Neuronal stem cell (in vitro differentiated cells): Measurements from ENCODE around the gene AAGAB.
"Not testable (repeated sequence)": the region's sequence is repeated elsewhere in the genome, so short reads cannot be mapped to it uniquely, and the experiment has no call there.

Experiments
- DNase-seq: peaks from one replicate; pipeline ENCODE4 v3.0.0-alpha.2; 2013; ENCODE audit warnings: low spot score
- H2AFZ ChIP-seq: one replicate; pipeline ENCODE4 v1.6.1; 2013; ENCODE audit warnings: mild to moderate bottlenecking, low read length, inconsistent platforms
- H2AK5ac ChIP-seq: 2 replicates; pipeline ENCODE4 v1.6.1; 2013; ENCODE audit warnings: low read depth, mild to moderate bottlenecking, inconsistent platforms, low read length, moderate library complexity, mixed read lengths
- H2BK120ac ChIP-seq: 2 replicates; pipeline ENCODE4 v1.6.1; 2013; ENCODE audit warnings: low read depth, mild to moderate bottlenecking, inconsistent platforms, low read length, moderate library complexity, mixed read lengths
- H2BK12ac ChIP-seq: one replicate; pipeline ENCODE4 v1.6.1; 2013; ENCODE audit warnings: low read length, inconsistent platforms
- H2BK15ac ChIP-seq: 2 replicates; pipeline ENCODE4 v1.6.1; 2013; ENCODE audit warnings: mild to moderate bottlenecking, low read length, inconsistent platforms, mixed read lengths
- H2BK5ac ChIP-seq: one replicate; pipeline ENCODE4 v1.6.1; 2013; ENCODE audit warnings: inconsistent platforms, mild to moderate bottlenecking, low read length, moderate library complexity
- H3K14ac ChIP-seq: one replicate; pipeline ENCODE4 v1.6.1; 2013; ENCODE audit warnings: low read length, inconsistent platforms
- H3K18ac ChIP-seq: 2 replicates; pipeline ENCODE4 v1.6.1; 2013; ENCODE audit warnings: low read length, inconsistent platforms
- H3K23ac ChIP-seq: 2 replicates; pipeline ENCODE4 v1.6.1; 2013; ENCODE audit warnings: low read depth, mild to moderate bottlenecking, mixed read lengths, low read length, inconsistent platforms; ENCODE audit not compliant: poor library complexity
- H3K27ac ChIP-seq: replicated peaks from 3 replicates; pipeline ENCODE4 v1.5.1; 2013; ENCODE audit warnings: low read length, inconsistent platforms
- H3K27me3 ChIP-seq, 3 experiments: 2 replicates each; pipeline ENCODE4 v1.6.1; 2013; ENCODE audit warnings: low read length in 3 of 3, mild to moderate bottlenecking in 2 of 3, inconsistent platforms in 1 of 3, low read depth in 1 of 3, mixed read lengths in 1 of 3, moderate library complexity in 1 of 3; ENCODE audit not compliant: control insufficient read depth in 3 of 3, insufficient read depth in 3 of 3
- H3K36me3 ChIP-seq, 2 donors: replicated peaks in 1 of 2; 2 replicates each; pipeline ENCODE4 v1.6.1; 2013; ENCODE audit warnings: low read length in 2 of 2; ENCODE audit not compliant: control insufficient read depth in 2 of 2, insufficient read depth in 2 of 2
- H3K4ac ChIP-seq: 2 replicates; pipeline ENCODE4 v1.6.1; 2013; ENCODE audit warnings: inconsistent platforms, mild to moderate bottlenecking, low read length, moderate library complexity
- H3K4me1 ChIP-seq, 2 donors: 1 replicate in 1 of 2; 2 replicates in 1 of 2; pipeline ENCODE4 v1.6.1; 2013; ENCODE audit warnings: low read length in 2 of 2, low read depth in 1 of 2; ENCODE audit not compliant: control insufficient read depth in 2 of 2, insufficient read depth in 1 of 2
- H3K4me2 ChIP-seq: one replicate; pipeline ENCODE4 v1.6.1; 2013; ENCODE audit warnings: mild to moderate bottlenecking, low read length, inconsistent platforms; ENCODE audit not compliant: insufficient read depth, poor library complexity, severe bottlenecking
- H3K4me3 ChIP-seq, 2 donors: 2 replicates each; pipeline ENCODE4 v1.5.1; 2013; ENCODE audit warnings: low read length in 2 of 2, mild to moderate bottlenecking in 2 of 2, inconsistent platforms in 1 of 2, moderate library complexity in 1 of 2
- H3K79me1 ChIP-seq: one replicate; pipeline ENCODE4 v1.6.1; 2013; ENCODE audit warnings: low read depth, mild to moderate bottlenecking, inconsistent platforms, low read length, moderate library complexity
- H3K9ac ChIP-seq: one replicate; pipeline ENCODE4 v1.6.1; 2013; ENCODE audit warnings: mild to moderate bottlenecking, low read depth, low read length, inconsistent platforms; ENCODE audit not compliant: poor library complexity
- H3K9me3 ChIP-seq, 2 donors: replicated peaks in 1 of 2; 2 replicates each; pipeline versions ENCODE3 to v1.6.1; 2013; ENCODE audit warnings: low read length in 2 of 2, mild to moderate bottlenecking in 2 of 2, inconsistent platforms in 1 of 2, low read depth in 1 of 2, mixed read lengths in 1 of 2, moderate library complexity in 1 of 2; ENCODE audit not compliant: control insufficient read depth in 2 of 2, insufficient read depth in 1 of 2
- H4K8ac ChIP-seq: one replicate; pipeline ENCODE4 v1.6.1; 2013; ENCODE audit warnings: low read depth, mild to moderate bottlenecking, inconsistent platforms, low read length, moderate library complexity
- H4K91ac ChIP-seq: one replicate; pipeline ENCODE4 v1.6.1; 2013; ENCODE audit warnings: low read length, low read depth, mild to moderate bottlenecking, inconsistent platforms; ENCODE audit not compliant: poor library complexity
- WGBS, 2 donors: extraction: QIAGEN DNeasy Blood & Tissue Kit; methylation state at CpG; one replicate each; pipeline ENCODE4 v1.1.7; 2013; ENCODE audit warnings: missing lambda C conversion rate in 2 of 2, mixed read lengths in 1 of 2; ENCODE audit not compliant: insufficient read length in 2 of 2, insufficient replicate concordance in 1 of 2; ENCODE audit errors: extremely low coverage in 2 of 2; 5-methylcytosine and 5-hydroxymethylcytosine counted together

The AAGAB gene

GRCh38 chr15:67296684-67297083, 42.2 kb upstream of the AAGAB start:
- no peak overlapping the region for H3K18ac ChIP-seq
- H2BK12ac ChIP-seq: no peak overlapping the region
- no peaks in the 10 kb centered on the region for H3K79me1 ChIP-seq
- DNase-seq: no peak
- H3K4me2 ChIP-seq: no peak overlapping the region
- no peak overlapping the region for H2BK120ac ChIP-seq
- H3K23ac ChIP-seq: no peak overlapping the region
- H3K36me3 ChIP-seq: no peaks in the 10 kb centered on the region
- no peak overlapping the region for H2AFZ ChIP-seq
- H4K8ac ChIP-seq: no peak overlapping the region
- WGBS, 2 donors: no CpG with 5 or more reads among the region's 1 CpG
- H3K4me3 ChIP-seq: no peak overlapping the region
- H3K4ac ChIP-seq: no peak overlapping the region
- H3K9ac ChIP-seq: no peak overlapping the region
- H2AK5ac ChIP-seq: no peak overlapping the region
- no peak overlapping the region for H3K14ac ChIP-seq
- no peaks in the 10 kb centered on the region for H3K27me3 ChIP-seq
- H4K91ac ChIP-seq: no peak overlapping the region
- H2BK5ac ChIP-seq: no peak overlapping the region
- H3K4me1 ChIP-seq: peaks cover 0 to 4% of the 10 kb centered on the region in 2 donors
- H3K9me3 ChIP-seq: no peaks in the 10 kb centered on the region
- no peak overlapping the region for H2BK15ac ChIP-seq
- H3K27ac ChIP-seq: no peak overlapping the region

GRCh38 chr15:67296188-67296587, 41.7 kb upstream of the AAGAB start:
- H3K27me3 ChIP-seq: no peaks in the 10 kb centered on the region
- no peak overlapping the region for H3K18ac ChIP-seq
- H3K23ac ChIP-seq: no peak overlapping the region
- H2BK15ac ChIP-seq: no peak overlapping the region
- no peak overlapping the region for H3K14ac ChIP-seq
- no peak overlapping the region for H2BK5ac ChIP-seq
- no peaks in the 10 kb centered on the region for H3K36me3 ChIP-seq
- no peak overlapping the region for H4K8ac ChIP-seq
- no peak overlapping the region for H3K4me3 ChIP-seq
- H2AFZ ChIP-seq: no peak overlapping the region
- no peak overlapping the region for H3K4me2 ChIP-seq
- no CpG with 5 or more reads among the region's 5 CpGs for WGBS, 2 donors
- H3K9me3 ChIP-seq: no peaks in the 10 kb centered on the region
- H2AK5ac ChIP-seq: no peak overlapping the region
- H3K79me1 ChIP-seq: no peaks in the 10 kb centered on the region
- peaks cover 0 to 4% of the 10 kb centered on the region in 2 donors for H3K4me1 ChIP-seq
- H3K4ac ChIP-seq: no peak overlapping the region
- no peak overlapping the region for H4K91ac ChIP-seq
- no peak overlapping the region for H2BK120ac ChIP-seq
- H3K27ac ChIP-seq: no peak overlapping the region
- H3K9ac ChIP-seq: no peak overlapping the region
- no peak for DNase-seq
- no peak overlapping the region for H2BK12ac ChIP-seq

GRCh38 chr15:67290319-67290718, 35.9 kb upstream of the AAGAB start:
- no peak overlapping the region for H3K18ac ChIP-seq
- H3K27ac ChIP-seq: no peak overlapping the region
- H2BK12ac ChIP-seq: no peak overlapping the region
- no peak overlapping the region for H2BK15ac ChIP-seq
- H3K9me3 ChIP-seq: peaks cover 0 to 11% of the 10 kb centered on the region in 2 donors
- H3K4ac ChIP-seq: no peak overlapping the region
- no peaks in the 10 kb centered on the region for H3K79me1 ChIP-seq
- H2AK5ac ChIP-seq: no peak overlapping the region
- no peak overlapping the region for H3K9ac ChIP-seq
- no peak overlapping the region for H2BK120ac ChIP-seq
- no peak overlapping the region for H3K14ac ChIP-seq
- H2BK5ac ChIP-seq: no peak overlapping the region
- H4K8ac ChIP-seq: no peak overlapping the region
- H3K4me3 ChIP-seq: no peak overlapping the region
- WGBS, 2 donors: no CpG with 5 or more reads among the region's 1 CpG
- no peaks in the 10 kb centered on the region for H3K27me3 ChIP-seq
- H3K4me1 ChIP-seq: no peaks in the 10 kb centered on the region
- H3K23ac ChIP-seq: no peak overlapping the region
- H3K36me3 ChIP-seq: no peaks in the 10 kb centered on the region
- no peak for DNase-seq
- H3K4me2 ChIP-seq: no peak overlapping the region
- H4K91ac ChIP-seq: no peak overlapping the region
- no peak overlapping the region for H2AFZ ChIP-seq

GRCh38 chr15:67286400-67286799, 31.9 kb upstream of the AAGAB start:
- not testable (repeated sequence) for H2AK5ac ChIP-seq, H4K8ac ChIP-seq, H3K79me1 ChIP-seq, H4K91ac ChIP-seq, H3K4ac ChIP-seq, H2AFZ ChIP-seq, H2BK5ac ChIP-seq, H2BK12ac ChIP-seq, H3K27ac ChIP-seq, H3K18ac ChIP-seq, H3K23ac ChIP-seq, H3K4me3 ChIP-seq, H2BK120ac ChIP-seq, H3K36me3 ChIP-seq, H3K4me2 ChIP-seq, DNase-seq, H3K27me3 ChIP-seq, H3K4me1 ChIP-seq, H3K9ac ChIP-seq, H2BK15ac ChIP-seq, H3K14ac ChIP-seq
- WGBS, 2 donors: no CpG with 5 or more reads among the region's 6 CpGs
- peaks cover 0 to 11% of the 10 kb centered on the region in 2 donors for H3K9me3 ChIP-seq
